Fibroblast of mammary gland (primary cell): ENCODE data around the gene SDCCAG8.
A peak's percentile ranks its signal among the peaks of the same experiment; 100 is the strongest.

Experiments
- DNase-seq: peaks from one replicate; pipeline ENCODE4 v3.0.0-alpha.2; 2010; ENCODE audit warnings: low read depth
- H3K4me3 ChIP-seq: 2 replicates; pipeline ENCODE4 v1.5.1; 2011; ENCODE audit warnings: low read depth, mild to moderate bottlenecking, low read length, moderate library complexity; ENCODE audit not compliant: control insufficient read depth
- CTCF ChIP-seq: conservative IDR thresholded peaks from 2 replicates; pipeline ENCODE4 v1.5.1; 2011; ENCODE audit warnings: low read depth, low read length, inconsistent platforms; ENCODE audit not compliant: control insufficient read depth, insufficient read depth

The SDCCAG8 gene

GRCh38 chr1:243287123-243287460 lies 31.3 kb downstream of the SDCCAG8 start:
- DNase-seq = peak; percentile 58
- H3K4me3 ChIP-seq = no peak overlapping the region
- no peak for TF ChIP-seq CTCF

GRCh38 chr1:243287652-243288051 lies 31.8 kb downstream of the SDCCAG8 start:
- DNase-seq = peak; percentile 95
- no peak for TF ChIP-seq CTCF
- H3K4me3 ChIP-seq = no peak overlapping the region

- no peak overlapping the region for H3K4me3 ChIP-seq
- no peak for DNase-seq
- TF ChIP-seq CTCF = no peak
Measured at GRCh38 chr1:243288062-243288461, 32.2 kb downstream of the SDCCAG8 start.

GRCh38 chr1:243291292-243291691 lies 35.5 kb downstream of the SDCCAG8 start:
- no peak overlapping the region for H3K4me3 ChIP-seq
- TF ChIP-seq CTCF = no peak
- DNase-seq = no peak

- no peak for TF ChIP-seq CTCF
- no peak overlapping the region for H3K4me3 ChIP-seq
- no peak for DNase-seq
Measured at GRCh38 chr1:243292117-243292516, 36.3 kb downstream of the SDCCAG8 start.

GRCh38 chr1:243293941-243294722 lies 38.3 kb downstream of the SDCCAG8 start:
- no peak for TF ChIP-seq CTCF
- no peak overlapping the region for H3K4me3 ChIP-seq
- DNase-seq = no peak
